Activated CD8-positive, alpha-beta memory T cell treated with anti-CD3 and anti-CD28 coated beads for 48 hours (primary cell): ENCODE measurements around the gene TLCD3B.
"Not testable (repeated sequence)": the region's sequence is repeated elsewhere in the genome, so short reads cannot be mapped to it uniquely, and the experiment has no call there.

Experiments
- DNase-seq, 3 experiments: peaks; one replicate each; pipeline ENCODE4 v3.0.0-alpha.2; 2020; ENCODE audit warnings: low read depth in 2 of 3, low spot score in 2 of 3

TLCD3B gene

GRCh38 chr16:30027588-30028437, 3.3 kb downstream of the TLCD3B start:
- no peak for DNase-seq

- DNase-seq = no peak
Observed at GRCh38 chr16:30026449-30026848, 4.6 kb downstream of the TLCD3B start.

DNA sequence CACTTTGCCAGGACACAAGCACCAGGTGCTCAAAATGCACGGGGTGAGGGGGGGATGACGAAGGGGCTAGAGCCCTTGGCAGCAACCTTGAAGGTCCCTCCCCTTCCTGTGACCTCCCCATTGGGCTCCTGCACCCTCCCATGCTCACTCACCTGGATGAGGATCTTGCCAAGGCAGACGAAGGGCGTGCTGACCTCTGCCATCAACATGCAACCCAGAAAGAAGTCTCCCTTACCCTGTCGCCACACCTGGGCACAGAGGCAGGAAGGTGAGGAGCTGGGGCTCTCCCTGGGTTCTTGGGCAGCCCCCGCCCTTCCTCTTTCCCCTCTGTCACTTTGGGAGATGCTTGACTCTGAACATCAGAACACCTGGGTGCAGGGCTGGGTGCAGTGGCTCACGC, 5.5 kb downstream of the TLCD3B start:
- no peak for DNase-seq

- DNase-seq = no peak
Observed at GRCh38 chr16:30025156-30025555, 5.9 kb downstream of the TLCD3B start.

DNA sequence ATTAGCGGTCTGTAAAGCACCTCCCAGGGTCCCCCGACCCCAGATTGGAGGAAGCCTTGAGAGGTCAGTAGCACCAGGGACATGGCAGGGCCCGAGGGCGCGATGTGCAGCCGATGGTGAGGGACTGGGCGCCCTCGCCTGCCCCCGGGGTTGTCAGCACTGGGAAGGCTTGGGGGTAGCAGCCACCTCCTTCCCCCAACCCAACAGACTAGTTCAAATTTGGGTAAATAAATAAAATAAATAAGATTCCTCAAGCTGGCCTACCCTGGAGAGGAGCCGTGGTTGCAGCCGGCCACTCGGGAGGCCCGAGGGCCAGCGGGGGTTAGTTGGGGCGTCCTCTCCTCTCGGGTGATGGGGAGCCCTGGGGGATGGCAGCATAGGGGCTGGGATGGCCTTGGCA, 6.6 kb downstream of the TLCD3B start:
- no peak for DNase-seq

DNA sequence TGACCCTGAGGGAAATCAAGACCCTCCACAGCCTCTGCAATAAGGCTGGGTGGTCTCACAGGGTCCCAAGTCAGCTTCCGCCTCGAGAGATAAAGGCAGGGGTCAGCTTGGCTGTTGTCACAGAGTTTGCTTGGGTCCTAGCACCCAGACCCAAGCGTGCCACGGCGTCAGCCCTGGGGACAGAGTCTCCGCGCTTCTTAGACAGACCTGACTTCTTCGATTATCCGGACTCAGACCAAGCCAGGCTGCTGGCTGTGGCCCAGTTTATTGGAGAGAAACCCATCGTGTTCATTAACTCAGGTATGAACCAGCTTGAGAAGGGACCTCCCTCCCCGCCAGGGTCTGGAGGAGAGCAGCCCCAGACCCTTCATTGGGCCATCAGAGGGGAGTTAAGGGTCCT, 7.5 kb downstream of the TLCD3B start:
- DNase-seq = no peak

- no peak for DNase-seq
Observed at GRCh38 chr16:30022887-30023286, 8.2 kb downstream of the TLCD3B start, which contains the start of gene C16orf92. Gene C16orf92, plus strand, starts transcription at chr16:30023198. Its CDS starts 143 bp downstream, at chr16:30023341.

GRCh38 chr16:30018731-30019158, 12.3 kb downstream of the TLCD3B start:
- no peak for DNase-seq

- DNase-seq = not testable (repeated sequence)
Observed at GRCh38 chr16:30017937-30018336, 13.1 kb downstream of the TLCD3B start.

GRCh38 chr16:30017277-30017656, 13.8 kb downstream of the TLCD3B start:
- no peak for DNase-seq

GRCh38 chr16:30016555-30017276, 14.4 kb downstream of the TLCD3B start:
- no peak for DNase-seq

DNA sequence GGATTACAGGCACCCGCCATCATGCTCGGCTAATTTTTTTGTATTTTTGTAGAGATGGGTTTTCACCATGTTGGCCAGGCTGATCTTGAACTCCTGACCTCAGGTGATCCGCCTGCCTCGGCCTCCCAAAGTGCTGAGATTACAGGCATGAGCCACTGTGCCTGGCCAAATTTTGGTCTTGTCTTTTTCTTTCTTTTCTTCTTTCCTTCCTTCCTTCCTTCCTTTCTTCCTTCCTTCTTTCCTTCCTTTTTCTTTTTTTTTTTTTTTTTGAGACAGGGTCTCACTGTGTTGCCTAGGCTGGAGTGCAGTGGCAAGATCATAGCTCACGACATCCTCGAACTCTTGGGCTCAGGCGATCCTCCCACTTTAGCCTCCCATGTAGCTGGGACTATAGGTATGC, 15.6 kb downstream of the TLCD3B start:
- DNase-seq = not testable (repeated sequence)

GRCh38 chr16:30012598-30012997, 18.5 kb downstream of the TLCD3B start:
- not testable (repeated sequence) for DNase-seq

- no peak for DNase-seq
Observed at GRCh38 chr16:30011714-30012504, 19.2 kb downstream of the TLCD3B start.

GRCh38 chr16:30010844-30011713, 20.0 kb downstream of the TLCD3B start, which contains the start of gene DOC2A:
Gene DOC2A, minus strand, starts transcription at chr16:30011027. Its CDS starts 805 bp downstream, at chr16:30010222.
- no peak for DNase-seq

DNA sequence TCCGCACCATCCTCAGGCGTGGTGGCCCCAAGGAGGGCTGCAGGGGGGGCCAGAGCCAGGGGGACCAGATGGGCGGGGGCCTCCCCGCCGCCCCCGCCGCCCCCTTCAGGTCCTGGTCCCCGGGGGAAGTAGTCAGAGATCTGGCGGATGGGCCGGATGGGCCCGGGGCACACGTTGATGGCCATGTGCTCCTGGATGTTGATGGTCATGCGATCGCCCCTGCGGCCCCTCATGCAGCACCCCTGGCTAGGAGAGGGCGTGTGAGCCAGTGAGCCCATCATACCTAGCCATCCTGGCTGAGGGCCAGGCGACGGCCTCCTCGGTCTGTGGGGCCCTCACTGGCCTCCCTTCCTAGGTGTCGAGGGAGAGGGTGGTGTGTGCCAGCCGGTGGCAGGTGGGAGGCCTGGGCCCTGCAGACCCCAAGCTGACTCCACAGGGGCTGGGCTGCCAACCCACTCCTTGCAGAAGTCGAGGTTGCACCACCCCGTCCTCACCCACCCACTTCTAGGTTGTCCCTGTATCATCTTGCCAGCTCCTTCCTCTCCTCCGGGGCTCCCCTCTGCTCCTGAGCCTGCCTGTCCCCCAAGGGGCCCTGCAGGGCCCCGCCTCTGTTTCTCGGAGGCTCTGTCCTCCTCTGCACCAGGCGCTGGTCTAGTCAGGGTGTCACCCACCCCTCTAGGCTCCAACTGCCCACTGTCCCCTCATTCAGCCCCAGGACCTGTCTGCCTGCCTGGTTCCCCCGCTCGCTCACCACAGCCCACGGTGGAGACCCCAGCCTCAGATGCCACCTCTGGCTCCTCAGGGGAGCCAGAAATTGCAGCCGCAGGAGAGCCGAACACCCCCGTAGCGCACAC, 20.9 kb downstream of the TLCD3B start:
- DNase-seq = no peak

- DNase-seq = no peak
Observed at GRCh38 chr16:30009085-30009862, 21.8 kb downstream of the TLCD3B start.

- DNase-seq = no peak
Observed at GRCh38 chr16:30007378-30007895, 23.6 kb downstream of the TLCD3B start.
